Measurements from ENCODE around the gene PLAGL1.
"Not testable (repeated sequence)": the region's sequence is repeated elsewhere in the genome, so short reads cannot be mapped to it uniquely, and the experiment has no call there.

PLAGL1 gene

GRCh38 chr6:143934331-143934730 is 73.7 kb downstream of the PLAGL1 start:
- TF ChIP-seq CTCF (IDR thresholded peaks at IDR 0.05; ENCODE audit: low read depth, low read length, missing control alignments) = no peak
- DNase-seq (ENCODE audit: extremely low read depth, low read depth) = no peak
- H3K4me3 ChIP-seq (replicated peaks; ENCODE audit: low read depth, low read length) = no peak overlapping the region

- no peak for TF ChIP-seq CTCF (IDR thresholded peaks at IDR 0.05; ENCODE audit: low read depth, low read length, missing control alignments)
- no peak for DNase-seq (ENCODE audit: extremely low read depth, low read depth)
- no peak overlapping the region for H3K4me3 ChIP-seq (replicated peaks; ENCODE audit: low read depth, low read length)
Observed at GRCh38 chr6:143929975-143930374, 78.1 kb downstream of the PLAGL1 start.

DNA sequence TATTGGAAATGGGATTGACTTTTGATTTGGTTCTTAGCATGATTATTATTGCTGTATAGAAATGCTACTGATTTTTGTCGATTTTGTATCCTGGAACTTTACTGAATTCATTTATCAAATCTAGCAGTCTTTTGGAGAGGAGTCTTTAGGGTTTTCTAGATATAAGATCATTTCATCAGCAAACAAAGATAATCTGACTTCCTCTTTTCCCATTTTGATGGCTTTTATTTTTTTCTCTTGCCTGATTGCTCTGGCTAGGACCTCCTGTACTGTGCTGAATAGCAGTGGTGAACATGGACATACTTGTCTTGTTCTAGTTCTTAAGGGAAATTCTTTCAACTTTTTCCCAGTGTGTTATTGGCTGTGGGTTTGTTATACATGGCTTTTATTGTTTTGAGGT is 79.2 kb downstream of the PLAGL1 start:
- DNase-seq (ENCODE audit: extremely low read depth, low read depth) = no peak
- no peak for TF ChIP-seq CTCF (IDR thresholded peaks at IDR 0.05; ENCODE audit: low read depth, low read length, missing control alignments)
- no peak overlapping the region for H3K4me3 ChIP-seq (replicated peaks; ENCODE audit: low read depth, low read length)

GRCh38 chr6:143917026-143917425 is 91.0 kb downstream of the PLAGL1 start:
- DNase-seq (ENCODE audit: extremely low read depth, low read depth); H3K4me3 ChIP-seq (replicated peaks; ENCODE audit: low read depth, low read length): not testable (repeated sequence)

GRCh38 chr6:143912671-143913070 is 95.4 kb downstream of the PLAGL1 start:
- H3K4me3 ChIP-seq (replicated peaks; ENCODE audit: low read depth, low read length) = no peak overlapping the region
- TF ChIP-seq CTCF (IDR thresholded peaks at IDR 0.05; ENCODE audit: low read depth, low read length, missing control alignments) = no peak
- no peak for DNase-seq (ENCODE audit: extremely low read depth, low read depth)

GRCh38 chr6:143911028-143911427 is 97.0 kb downstream of the PLAGL1 start:
- no peak for TF ChIP-seq CTCF (IDR thresholded peaks at IDR 0.05; ENCODE audit: low read depth, low read length, missing control alignments)
- DNase-seq (ENCODE audit: extremely low read depth, low read depth) = no peak

DNA sequence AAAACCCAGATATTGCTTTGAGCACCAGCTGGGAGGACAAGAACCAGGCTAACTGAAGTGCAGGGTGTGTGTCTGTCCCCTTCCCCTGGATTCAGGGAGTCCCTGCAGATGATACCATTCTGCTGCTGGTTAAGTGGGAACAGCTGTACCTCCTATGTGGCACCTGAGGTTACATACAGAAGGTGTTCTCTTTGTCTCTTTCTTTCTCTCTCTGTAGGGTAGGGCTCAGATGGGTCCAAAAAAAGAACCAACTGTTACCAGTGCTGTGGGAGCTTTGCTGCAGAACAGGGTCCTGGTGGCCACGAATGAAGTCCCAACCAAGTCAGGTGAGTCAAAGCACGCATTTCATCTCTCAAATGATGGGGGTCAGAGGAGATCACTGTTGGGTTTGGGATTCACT is 105.2 kb downstream of the PLAGL1 start:
- H3K4me3 ChIP-seq (replicated peaks; ENCODE audit: low read depth, low read length) = no peak overlapping the region
- DNase-seq (ENCODE audit: extremely low read depth, low read depth) = no peak
- no peak for TF ChIP-seq CTCF (IDR thresholded peaks at IDR 0.05; ENCODE audit: low read depth, low read length, missing control alignments)

More at GRCh38 chr6:143911028-143911427, 97.0 kb downstream of the PLAGL1 start:
- H3K4me3 ChIP-seq (replicated peaks; ENCODE audit: low read depth, low read length) = no peak overlapping the region

All from HFF-Myc (cell line).